WERI-Rb-1 (cell line): ENCODE data around the gene P2RY2.
"Not testable (repeated sequence)": the region's sequence is repeated elsewhere in the genome, so short reads cannot be mapped to it uniquely, and the experiment has no call there.

Source experiments
- DNase-seq: peaks from one replicate; pipeline ENCODE4 v3.0.0-alpha.2; 2020
- H3K27ac ChIP-seq: fragments of 250-450 bp; sonication (Bioruptor Pico); 2 replicates; pipeline ENCODE4 v1.5.1; 2020; ENCODE audit warnings: mild to moderate bottlenecking, moderate library complexity
- H3K27me3 ChIP-seq: fragments of 250-450 bp; sonication (Bioruptor Pico); 2 replicates; pipeline ENCODE4 v1.5.1; 2021; ENCODE audit warnings: mild to moderate bottlenecking, low read depth, moderate library complexity; ENCODE audit not compliant: insufficient read depth, severe bottlenecking
- H3K36me3 ChIP-seq: fragments of 250-450 bp; sonication (Bioruptor Pico); 2 replicates; pipeline ENCODE4 v1.5.1; 2020; ENCODE audit warnings: mild to moderate bottlenecking, moderate library complexity
- H3K4me3 ChIP-seq: 2 replicates; pipeline ENCODE4 v1.5.1; 2011; ENCODE audit warnings: low read depth, mild to moderate bottlenecking, control low read depth, low read length
- H3K9me3 ChIP-seq: fragments of 250-450 bp; sonication (Bioruptor Pico); 2 replicates; pipeline ENCODE4 v1.5.1; 2021; ENCODE audit warnings: mild to moderate bottlenecking, moderate library complexity; ENCODE audit not compliant: severe bottlenecking
- CTCF ChIP-seq: IDR thresholded peaks from 2 replicates; pipeline ENCODE4 v1.5.1; 2011; ENCODE audit warnings: low read depth, mild to moderate bottlenecking, control low read depth, inconsistent platforms, low read length

The P2RY2 gene

GRCh38 chr11:73194034-73194507, 24.0 kb upstream of the P2RY2 start:
- Histone ChIP-seq H3K36me3 (no peaks in the 10 kb centered on the region), H3K9me3 (no peaks in the 10 kb centered on the region), H3K27me3 (no peaks in the 10 kb centered on the region), H3K27ac (no peak overlapping the region), H3K4me3 (no peak overlapping the region)
- DNase-seq, result no peak
- TF ChIP-seq CTCF, result no peak

DNA sequence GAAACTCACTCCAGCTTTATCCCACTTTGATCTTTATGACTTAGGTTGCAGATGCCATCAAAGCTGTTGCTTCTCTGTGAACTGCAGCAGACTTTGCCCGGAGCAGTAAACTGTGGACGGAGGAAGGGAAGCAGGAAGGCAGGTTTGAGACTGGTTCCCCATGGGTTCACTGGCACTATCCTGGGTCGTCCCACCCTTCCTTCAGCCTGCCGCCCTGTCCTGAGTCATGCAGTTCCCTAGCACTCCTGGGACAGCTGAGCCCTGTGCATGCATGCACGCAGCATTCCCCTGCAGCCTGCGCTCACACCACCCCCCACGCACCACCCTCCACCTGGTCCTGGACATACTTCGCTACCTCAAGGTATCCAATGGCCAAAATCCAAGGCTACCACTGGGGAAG, 23.5 kb upstream of the P2RY2 start:
- no peak for DNase-seq
- H3K4me3 ChIP-seq, result no peak overlapping the region
- no peaks in the 10 kb centered on the region for H3K27me3 ChIP-seq
- TF ChIP-seq CTCF, result no peak
- H3K36me3 ChIP-seq, result no peaks in the 10 kb centered on the region
- no peaks in the 10 kb centered on the region for H3K9me3 ChIP-seq
- no peak overlapping the region; the same call in 1 of the 2 replicates for H3K27ac ChIP-seq

DNA sequence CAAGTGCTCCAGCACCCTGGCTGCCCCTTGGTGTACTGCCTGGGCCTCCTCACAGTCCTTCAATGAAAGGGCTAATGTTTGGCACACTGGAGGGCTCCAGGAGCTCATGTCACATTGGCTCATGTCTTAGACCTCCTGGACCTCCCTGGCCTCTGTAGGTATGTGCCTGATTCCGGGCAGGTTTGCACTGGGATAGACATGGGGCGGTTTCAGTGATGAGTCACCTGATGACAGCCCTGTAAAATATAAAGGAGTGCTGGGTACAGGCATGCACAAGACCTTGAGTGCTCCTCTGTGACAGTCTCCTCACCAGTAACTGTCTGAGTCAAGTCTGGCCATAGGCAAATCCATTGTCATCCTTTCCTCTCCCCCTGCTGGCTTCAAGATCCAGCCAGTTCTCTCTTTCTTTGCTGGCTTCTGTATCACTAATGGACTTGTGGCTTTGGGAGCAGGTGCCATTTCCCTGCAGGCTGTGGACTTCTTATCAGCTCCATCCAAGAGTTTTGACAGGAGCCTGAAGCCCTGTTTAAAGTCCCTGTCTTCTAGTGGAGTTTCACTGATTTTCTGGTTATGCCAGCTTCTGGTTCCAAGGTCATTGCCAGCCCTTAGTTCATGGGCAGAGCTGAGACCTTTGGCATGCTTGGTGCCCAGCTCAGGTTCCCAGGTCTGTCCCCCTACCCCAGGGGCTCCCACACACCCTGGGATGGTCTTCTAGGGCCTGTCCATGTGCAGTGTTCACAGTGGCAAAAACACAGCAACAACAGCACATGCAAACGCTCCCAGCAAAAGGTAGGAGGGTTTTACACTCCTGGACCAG, 22.7 kb upstream of the P2RY2 start:
- Histone ChIP-seq H3K36me3 (no peaks in the 10 kb centered on the region), H3K27ac (no peak overlapping the region), H3K27me3 (no peaks in the 10 kb centered on the region), H3K9me3 (no peaks in the 10 kb centered on the region), H3K4me3 (no peak overlapping the region)
- TF ChIP-seq CTCF, result no peak
- DNase-seq, result no peak

- H3K27me3 ChIP-seq, result no peaks in the 10 kb centered on the region
- no peak overlapping the region for H3K4me3 ChIP-seq
- no peaks in the 10 kb centered on the region for H3K9me3 ChIP-seq
- no peak for DNase-seq
- no peak overlapping the region for H3K27ac ChIP-seq
- no peak for TF ChIP-seq CTCF
- H3K36me3 ChIP-seq, result no peaks in the 10 kb centered on the region
Observed at GRCh38 chr11:73196576-73196975, 21.5 kb upstream of the P2RY2 start.

DNA sequence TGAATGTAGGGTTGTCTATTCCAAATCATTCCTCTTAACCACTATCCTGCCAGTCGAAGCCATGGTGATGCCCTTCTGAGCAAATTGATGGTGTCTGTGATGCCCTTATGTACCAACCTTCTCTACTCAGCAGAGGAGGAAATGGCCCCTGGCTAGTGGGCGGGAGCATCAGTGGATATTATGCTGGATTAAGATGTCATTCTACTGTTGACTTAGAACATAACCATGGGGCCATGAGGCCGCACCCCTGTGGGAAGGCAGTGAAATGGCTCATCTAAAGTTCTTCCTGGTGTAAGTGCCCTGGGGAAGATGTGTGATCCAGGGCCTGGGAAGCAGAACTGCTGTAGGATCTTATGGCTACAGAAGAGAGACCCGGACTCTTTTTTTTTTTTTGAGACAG, 20.7 kb upstream of the P2RY2 start:
- TF ChIP-seq CTCF, result no peak
- no peaks in the 10 kb centered on the region for H3K9me3 ChIP-seq

GRCh38 chr11:73197787-73198186, 20.3 kb upstream of the P2RY2 start:
- not testable (repeated sequence) for H3K4me3 ChIP-seq, H3K9me3 ChIP-seq, H3K36me3 ChIP-seq, H3K27me3 ChIP-seq, H3K27ac ChIP-seq, DNase-seq

More for the DNA sequence above, 20.7 kb upstream of the P2RY2 start:
- Histone ChIP-seq H3K4me3 (no peak overlapping the region), H3K36me3 (no peaks in the 10 kb centered on the region), H3K27ac (no peak overlapping the region), H3K27me3 (no peaks in the 10 kb centered on the region)
- DNase-seq, result no peak
